GM21515 (cell line): ENCODE data around the gene KCNS1.

Source experiments
- ATAC-seq: cut with Tn5 transposase; IDR thresholded peaks from one replicate; pipeline ENCODE4 v1.9.1; 2021; ENCODE audit not compliant: unreplicated experiment

KCNS1 gene

GRCh38 chr20:45051204-45052060, 49.5 kb downstream of the KCNS1 start:
- ATAC-seq: no peak

- ATAC-seq: no peak
Measured at GRCh38 chr20:45049904-45050471, 50.9 kb downstream of the KCNS1 start.

- no peak for ATAC-seq
Measured at GRCh38 chr20:45049438-45049837, 51.5 kb downstream of the KCNS1 start.

- no peak for ATAC-seq
Measured at GRCh38 chr20:45047581-45048119, 53.3 kb downstream of the KCNS1 start.

GRCh38 chr20:45044601-45045000, 56.3 kb downstream of the KCNS1 start:
- no peak for ATAC-seq

- no peak for ATAC-seq
Measured at GRCh38 chr20:45044084-45044573, 56.8 kb downstream of the KCNS1 start.

GRCh38 chr20:45042978-45043377, 57.9 kb downstream of the KCNS1 start:
- ATAC-seq: no peak
